Measurements from ENCODE around the gene NOTUM.

Gene NOTUM

DNA sequence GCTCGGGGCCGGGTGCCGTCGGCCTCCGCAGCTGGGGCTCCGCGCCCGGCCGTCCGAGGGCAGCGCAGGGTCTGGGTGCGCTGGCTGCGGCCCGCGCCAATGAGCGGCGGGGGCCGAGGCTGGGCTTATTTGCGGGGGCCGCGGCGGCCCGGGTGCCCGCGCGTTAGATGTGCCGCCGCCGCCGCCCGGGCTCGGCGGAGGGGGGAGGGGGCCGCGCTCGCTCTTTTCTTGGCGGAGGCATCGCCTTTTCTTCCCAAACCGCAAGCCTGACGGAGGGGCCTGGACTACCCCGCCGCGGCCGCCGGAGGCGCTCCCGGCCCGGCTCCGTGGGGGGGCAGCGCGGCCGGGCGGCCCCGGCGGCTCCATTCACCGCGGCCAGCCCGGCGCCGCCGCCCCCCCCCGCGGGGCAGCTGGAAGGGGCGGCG, at the start of gene NOTUM:
Gene NOTUM (minus strand): TSS at position 101 of the 425 bp plus-strand sequence. CDS start 278 bp downstream, outside the sequence.
- peak; percentile 30 for DNase-seq

DNA sequence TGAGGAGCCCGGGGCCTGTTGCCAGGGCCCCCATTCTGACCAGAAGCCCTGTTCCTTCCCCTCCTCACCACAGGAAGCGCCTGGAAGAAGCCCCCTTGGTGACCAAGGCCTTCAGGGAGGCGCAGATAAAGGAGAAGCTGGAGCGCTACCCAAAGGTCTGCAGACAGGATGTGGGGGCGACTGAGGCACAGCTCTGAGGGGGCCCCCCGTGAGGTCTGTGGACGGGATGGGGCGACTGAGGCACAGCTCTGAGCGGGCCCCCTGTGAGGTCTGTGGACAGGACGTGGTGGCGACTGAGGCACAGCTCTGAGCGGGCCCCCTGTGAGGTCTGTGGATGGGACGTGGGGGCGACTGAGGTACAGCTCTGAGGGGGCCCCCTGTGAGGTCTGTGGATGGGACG, 48.4 kb upstream of the NOTUM start:
- DNase-seq: no peak

DNA sequence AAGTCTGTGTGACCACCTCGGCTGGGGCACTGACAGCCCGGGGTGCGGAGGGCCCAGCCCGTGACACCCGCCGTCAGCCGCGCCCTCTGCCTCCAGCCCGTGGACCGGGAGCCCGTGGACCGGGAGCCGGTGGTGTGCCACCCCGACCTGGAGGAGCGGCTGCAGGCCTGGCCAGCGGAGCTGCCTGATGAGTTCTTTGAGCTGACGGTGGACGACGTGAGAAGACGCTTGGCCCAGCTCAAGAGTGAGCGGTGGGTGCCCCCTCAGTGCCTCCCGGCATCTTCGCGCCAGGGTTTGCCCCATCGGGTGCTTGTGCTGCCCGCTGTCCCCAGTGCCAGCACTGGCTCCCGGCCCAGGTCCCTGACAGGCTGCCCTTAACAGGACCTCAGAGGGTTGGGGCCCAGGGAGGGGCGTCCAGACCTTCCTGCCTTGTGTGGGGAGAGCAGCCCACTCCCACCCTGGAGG, 48.0 kb upstream of the NOTUM start:
- no peak for DNase-seq

DNA sequence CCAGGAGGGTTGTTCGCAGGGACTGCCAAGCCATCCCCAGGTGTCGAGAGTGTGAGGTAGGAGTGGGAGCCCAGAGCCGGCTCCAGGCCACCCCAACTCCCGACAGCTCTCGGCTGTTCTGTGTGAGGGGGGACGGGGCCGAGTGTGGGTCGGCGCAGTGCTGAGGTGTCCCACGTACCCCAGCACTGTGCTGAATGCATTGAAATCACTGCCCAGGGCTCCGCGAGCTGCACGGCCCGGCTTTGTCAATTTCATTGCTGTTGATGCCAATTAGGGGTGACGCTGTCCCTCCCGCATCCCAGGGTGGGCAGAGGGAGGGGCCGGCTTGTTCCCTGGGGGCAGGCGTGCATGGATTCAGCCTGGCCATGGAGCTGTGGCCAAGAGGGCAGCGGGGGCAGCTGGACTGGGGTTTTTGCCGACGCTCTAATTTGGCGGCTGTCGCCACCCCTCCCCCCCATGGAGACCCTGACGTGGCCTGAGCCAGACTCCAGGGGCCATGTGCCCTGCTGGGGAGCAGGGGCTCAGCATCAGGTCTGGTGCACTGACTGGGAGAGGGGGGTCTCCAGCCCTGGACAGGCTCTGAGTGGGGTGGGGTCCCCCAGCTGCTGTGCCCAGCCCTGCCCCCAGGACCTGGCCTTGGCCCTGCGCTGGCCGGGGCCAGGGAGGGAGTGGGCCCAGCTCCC, 47.4 kb upstream of the NOTUM start:
- no peak for DNase-seq

DNA sequence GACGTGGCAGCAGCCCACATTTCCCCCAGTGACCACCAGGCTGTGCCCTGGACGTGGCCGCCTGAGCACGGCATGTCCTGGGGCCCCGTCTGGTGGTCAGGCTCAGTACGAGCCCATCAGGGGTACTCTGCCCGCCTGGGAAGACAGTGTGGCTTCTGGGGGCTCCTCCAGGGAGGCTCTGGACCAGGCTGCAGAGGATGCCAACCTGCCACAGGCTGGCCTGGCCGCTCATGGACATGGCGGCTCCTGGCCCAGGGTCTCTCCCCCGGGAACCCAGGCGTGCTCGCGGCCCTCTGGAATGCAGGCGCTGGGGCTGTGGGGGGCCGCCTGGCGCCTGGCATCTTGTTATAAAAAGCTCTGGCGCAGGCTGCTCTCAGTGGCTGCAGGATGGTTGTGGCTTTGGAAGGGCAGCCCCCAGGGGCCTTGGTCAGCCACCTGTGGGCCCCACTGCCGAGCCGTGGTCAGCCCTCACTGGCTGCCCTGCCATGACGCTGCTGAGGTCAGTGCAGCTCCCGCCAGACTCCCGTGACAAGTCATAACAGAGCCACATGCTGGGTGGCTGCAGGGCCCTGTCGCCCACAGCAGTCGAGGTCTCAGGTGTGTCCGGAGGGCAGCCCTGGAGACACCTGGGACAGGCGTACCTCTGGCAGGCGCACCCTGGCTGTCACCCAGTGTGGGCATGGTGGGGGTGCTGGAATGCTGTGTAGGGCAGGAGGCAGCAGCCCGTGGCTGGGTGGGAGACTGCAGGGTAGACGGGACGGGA, 46.7 kb upstream of the NOTUM start:
- no peak for DNase-seq

DNA sequence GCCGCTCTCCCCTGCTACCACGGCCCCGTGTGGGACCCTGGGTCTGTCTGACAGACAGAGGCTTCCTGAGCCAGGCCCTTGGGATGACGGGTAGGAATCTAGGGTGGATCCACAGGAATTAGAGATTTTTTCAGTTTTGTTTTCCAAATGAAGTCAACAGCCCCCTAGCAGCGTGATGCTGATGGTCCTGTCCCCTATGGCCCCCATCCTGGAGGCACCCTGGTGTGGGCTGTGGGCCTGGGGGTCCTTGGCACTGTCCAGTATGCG, 46.2 kb upstream of the NOTUM start:
- no peak for DNase-seq

DNA sequence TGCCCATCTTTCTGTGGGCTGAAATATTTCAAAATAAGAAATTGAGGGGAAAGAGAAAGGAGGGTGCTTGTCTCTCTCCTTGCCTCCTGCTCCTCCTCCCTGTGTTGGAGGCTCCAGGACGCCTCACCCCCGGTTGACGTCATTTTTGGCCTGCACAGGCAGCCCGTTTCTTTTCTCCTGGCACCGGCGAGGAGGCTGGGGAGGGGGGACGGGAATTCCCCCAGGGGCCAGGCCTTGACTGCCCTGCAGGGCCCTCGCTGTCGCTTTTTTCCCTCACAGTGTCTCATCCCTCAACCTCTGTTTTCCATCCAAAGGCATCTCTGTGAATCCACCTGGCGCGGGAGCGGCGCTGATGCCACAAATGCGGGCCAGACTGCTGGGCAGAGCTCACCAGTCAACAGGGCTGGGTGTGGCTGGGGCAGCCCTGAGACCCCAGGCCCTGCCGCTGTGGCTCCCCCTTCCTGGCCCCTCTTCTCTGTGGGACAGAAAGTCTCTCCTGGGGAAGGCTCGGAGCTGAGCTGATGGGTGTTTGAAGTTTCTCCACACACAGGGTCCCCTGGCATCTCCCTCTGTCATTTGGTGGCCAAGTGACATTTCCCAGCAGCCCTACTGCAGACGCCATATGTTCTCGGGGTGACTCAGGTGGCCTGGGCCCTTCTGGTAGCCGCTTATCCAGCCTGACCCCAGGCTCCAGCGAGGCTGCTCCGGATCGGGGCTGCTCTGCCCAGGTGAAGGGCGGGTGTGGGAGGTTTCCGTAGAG, 45.7 kb upstream of the NOTUM start:
- DNase-seq: no peak

DNA sequence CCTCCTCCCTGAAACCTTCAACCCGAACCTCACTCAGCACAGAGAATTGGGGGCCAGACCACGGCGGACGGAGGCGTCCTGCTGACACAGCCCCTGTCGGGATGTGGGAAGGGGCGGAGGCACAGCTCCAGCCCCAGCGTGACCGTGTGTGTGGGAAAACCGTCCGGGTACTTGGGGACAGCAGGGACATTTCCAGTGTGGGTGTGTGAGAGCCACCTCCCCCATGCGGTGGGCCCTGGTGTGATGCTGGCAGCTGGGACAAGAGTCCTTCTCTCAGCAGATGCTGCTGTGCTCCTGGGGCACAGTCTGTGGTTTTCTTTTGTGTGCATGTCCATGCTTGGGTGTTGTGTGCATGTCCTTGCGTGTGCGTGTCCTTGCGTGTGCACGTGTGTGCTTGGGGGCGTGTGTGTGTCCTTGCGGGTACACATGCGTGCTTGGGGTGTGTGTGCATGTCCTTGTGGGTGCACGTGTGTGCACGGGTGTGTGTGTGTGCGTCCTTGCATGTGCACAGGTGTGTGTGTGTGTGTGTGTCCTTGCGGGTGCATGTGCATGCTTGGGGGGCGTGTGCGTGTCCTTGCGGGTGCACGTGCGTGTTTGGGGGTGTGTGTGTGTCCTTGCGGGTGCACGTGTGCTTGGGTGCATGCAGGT, 44.8 kb upstream of the NOTUM start:
- no peak for DNase-seq

DNA sequence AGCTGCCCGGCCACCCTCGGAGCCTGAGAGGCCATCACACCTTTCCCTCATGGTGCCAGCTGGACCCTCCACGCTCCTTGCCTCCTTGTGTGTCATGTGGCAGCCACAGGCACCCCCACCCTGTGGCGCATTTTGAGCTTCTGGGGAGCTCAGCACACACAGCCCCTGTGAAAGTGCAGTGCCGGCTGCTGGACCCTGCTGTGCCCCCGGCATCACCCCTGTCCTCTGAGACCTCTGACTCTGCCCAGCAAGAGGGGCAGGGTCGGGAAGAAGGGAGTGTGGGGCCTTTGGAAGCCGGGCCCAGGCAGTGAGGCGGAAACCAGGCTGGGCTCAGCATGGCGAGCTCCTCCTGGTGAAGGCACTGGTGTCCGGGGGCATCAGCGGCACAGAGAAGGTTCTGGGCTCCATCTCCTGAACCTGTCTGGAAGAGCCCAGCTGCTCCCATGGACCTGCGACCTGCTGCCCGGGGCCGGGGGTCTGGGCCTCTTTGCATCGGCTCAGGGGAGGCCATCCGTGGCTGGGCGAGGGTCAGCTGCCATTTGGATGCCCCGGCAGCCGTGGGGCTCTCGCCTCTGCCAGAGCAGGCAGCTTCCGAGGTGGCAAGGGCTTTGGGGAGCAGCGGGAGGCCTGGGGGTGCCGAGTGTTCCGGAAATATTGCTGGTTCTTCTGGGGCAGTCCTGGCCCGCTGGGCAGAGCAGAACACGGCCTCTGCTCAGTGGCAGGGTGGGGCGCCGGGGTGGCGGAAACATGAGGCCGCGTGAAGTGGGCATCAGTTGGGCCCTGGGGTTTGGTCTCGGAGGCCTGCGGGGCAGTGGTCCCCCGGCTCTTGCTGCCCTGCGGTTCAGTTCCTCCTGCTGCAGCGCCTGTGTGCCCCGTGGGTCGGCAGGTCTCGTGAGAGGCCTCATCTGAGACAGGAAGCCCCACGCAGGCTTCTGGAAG, 43.8 kb upstream of the NOTUM start:
- DNase-seq: no peak

DNA sequence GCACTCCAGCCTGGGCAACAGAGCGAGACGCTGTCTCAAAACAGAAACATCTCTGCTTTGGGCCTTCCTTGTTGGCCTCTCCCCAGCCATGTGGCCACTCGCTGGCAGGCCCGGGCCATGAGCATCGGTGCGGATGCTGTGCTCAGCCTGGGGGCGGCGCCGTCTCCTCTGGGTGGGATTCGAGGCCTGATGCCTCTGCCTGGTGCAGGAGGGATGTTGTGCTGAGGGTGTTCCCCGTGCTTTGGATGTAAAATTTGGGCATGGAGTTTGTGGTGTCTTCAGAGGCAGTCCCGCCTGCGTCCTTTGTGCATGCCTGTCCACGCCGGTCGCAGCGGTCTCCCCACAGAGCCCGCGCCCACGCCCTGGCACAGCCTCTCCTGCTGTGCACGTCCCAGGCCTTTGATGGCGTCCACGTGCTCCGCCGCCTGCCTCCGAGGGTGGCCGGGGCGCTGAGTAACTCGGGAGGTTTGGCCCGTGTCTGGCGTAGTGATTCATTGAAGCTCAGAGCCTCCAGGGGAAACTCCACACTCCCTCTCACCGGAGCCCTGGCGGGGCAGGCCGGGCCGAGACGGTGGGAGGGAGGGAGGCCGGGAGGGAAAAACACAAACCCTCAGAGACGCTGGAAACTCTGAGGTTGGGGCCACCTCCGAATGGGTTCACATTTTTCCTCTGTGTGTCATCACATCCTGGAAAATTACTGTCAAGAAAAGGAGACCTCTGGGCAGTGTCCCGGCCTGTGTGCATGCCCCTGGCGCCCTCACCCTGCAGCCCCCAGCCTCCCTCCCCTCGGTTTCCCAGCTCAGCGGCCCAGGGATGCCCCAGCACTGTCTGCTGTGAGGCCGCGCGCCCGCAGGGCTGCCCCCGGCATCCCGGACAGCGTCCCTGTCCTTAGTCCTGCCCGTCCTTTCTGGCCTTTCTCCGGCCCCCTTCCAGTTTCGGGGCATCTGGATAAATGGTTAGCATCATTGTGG, 42.7 kb upstream of the NOTUM start:
- no peak for DNase-seq

DNA sequence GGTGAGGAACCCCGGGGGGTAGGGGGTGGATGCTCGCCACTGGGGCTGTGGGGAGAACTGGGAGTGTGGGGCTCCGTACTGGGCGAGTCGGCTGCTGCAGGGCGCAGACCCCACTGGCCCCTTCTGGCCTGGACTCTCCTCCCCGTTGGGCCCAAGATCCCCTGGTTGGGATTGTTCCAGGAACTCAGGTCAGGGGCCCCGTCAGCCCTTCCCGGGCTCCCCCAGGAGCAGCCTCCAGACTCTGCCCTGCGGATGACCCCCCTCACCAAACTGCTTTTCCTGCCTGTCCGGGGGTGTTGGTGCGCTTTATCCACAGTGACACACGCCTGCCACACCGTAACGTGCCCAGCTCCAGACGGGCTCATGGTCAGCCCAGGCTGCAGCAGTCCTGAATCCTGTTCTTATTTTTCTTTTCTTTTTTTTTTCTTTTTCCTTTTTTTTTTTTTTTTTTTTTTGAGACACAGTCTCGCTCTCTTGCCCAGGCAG, 40.6 kb upstream of the NOTUM start:
- DNase-seq: no peak

DNA sequence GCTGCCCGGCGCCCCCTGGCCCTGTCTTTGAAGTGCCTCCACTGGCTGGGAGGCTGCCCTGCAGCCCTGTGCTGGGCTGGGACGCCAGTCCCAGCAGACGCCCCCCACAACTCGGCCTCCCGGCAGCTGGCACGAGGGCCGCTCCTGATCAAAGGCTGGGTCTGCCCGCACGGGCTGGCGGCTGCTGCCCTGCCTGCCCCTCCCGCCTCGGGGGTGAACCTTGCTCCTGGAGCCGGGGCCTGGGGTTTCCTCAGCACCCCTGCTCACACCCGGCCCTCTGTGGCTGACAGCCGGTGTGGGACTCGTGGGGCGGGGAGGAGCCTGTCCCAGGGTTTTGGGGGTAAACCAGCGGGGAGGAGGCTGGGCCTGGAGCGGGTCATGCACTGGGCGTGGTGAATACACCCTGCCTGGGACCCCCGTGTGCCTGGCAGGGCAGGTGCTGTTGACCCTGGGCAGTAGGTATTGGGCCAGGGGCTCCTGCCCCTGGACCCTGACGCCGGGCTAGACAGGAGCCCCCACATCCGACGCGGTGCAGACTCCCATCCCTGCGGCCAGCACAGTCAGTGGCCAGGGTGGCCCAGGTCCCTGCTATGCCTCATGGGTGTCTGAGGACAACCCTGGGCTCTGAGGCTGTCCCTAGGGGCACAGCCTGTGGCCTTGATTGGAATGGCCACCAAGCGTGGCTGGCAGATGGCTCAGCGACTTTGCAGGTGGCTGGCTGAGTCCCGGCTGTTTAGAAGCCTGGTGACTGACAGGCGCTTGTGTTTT, 40.0 kb upstream of the NOTUM start:
- DNase-seq: no peak

DNA sequence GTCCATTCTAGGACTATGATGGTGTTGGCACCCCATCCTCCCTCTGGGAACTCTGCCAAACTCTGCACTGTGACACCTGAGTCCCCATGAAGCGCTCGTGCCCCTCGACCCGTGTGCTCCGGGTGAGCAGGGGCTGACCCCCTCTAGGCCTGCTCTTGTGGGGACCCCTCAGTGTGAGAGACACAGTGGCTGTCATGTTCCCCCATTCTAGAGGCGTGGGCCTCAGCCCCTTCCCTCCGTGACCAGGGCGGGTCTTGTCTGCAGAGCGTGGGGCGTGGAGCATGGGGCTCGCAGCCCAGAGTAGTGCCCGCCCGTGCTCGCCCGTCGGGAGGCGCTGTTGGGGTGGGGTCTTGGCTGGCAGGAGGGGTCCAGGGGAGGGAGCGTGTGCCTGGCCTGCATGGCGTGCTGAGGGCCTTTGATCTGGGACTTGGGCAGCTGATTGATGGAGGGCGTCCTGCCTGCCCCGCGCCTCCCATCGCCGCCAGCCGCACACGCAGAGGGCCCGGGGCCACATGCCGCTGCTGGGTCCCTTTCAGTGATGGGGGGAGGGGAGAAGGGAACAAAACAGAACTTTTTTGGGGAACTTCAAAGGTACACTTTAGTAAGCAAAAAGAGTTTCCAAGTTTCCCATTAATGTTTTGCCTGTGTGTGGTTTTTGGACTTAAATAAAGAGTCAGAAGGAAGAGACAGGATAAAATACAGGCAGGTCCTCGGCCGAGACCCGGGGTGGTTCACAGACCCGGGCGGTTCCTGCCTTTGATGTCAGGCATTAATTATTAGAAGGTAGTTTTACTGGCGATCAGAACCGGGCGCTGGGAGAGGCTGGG, 39.2 kb upstream of the NOTUM start:
- no peak for DNase-seq

DNA sequence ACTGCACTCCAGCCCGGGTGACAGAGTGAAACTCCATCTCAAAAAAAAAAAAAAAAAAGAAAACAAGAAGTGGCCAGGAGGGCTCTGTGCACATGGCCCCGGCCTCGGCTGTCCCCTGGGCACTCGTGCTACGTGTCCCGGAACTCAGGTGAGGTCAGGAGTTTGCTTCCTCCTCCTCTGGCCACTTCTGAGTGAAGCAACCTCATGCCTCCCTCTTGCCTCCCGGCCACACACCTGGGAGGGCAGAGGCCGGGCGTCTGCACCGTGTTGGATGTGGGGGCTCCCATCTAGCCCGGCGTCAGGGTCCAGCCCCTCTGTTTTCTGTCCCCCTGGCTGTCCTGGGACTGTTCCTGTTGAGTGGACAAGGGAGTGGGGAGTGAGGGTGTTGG, 38.6 kb upstream of the NOTUM start:
- no peak for DNase-seq

DNA sequence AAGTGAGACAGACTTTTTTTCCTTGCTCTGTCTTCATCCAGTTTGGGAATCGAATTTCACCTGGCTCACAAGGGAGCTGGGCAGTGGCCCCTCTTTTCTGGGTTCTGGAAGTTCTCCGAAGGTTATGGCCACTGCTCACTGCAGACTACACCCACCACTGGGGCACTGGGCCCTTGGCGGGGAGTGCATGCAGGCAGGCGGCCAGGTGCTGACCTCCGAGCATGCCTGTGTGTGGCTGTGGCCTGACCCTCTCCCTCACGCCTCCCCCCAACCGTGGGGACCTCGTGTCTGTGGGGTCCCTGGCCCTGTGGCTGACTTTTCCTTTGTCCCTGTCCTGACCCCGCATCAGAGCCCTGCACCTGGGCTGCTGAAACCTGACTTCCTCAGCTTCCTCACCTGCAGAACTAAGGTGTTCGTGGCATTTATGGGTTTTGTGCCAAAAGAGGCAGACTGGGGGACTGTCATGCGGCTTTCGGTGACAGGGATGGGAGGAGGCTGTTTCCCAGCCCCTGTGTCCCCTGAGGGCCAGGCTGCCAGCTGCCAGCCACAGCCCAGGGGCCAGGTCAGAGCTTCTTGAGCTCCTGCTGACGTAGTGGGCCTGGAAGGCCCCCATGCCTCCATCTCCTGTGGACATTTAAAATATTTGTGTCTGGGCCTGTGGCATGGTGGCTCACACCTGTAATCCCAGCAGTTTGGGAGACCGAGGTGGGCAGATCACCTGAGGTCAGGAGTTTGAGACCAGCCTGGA, 37.9 kb upstream of the NOTUM start:
- DNase-seq: no peak

DNA sequence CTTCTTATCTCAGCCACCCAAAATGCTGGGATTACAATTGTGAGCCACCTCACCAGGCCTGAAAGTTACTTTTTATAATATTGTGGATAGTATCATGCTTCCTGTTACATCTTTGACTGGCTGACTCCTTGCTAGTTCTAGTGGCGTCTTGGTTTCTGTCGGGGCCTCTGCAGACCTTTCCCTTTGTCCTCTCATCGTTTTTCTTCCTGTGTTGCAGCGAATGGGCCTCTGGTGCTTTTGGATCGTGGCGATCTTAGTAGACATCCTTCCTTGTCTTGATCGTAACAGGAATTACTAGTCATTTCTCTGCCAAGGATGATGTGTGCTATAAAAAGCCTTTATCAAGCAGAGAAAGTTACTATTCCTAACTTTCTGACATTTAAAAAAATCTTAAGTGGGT, 37.2 kb upstream of the NOTUM start:
- no peak for DNase-seq

DNA sequence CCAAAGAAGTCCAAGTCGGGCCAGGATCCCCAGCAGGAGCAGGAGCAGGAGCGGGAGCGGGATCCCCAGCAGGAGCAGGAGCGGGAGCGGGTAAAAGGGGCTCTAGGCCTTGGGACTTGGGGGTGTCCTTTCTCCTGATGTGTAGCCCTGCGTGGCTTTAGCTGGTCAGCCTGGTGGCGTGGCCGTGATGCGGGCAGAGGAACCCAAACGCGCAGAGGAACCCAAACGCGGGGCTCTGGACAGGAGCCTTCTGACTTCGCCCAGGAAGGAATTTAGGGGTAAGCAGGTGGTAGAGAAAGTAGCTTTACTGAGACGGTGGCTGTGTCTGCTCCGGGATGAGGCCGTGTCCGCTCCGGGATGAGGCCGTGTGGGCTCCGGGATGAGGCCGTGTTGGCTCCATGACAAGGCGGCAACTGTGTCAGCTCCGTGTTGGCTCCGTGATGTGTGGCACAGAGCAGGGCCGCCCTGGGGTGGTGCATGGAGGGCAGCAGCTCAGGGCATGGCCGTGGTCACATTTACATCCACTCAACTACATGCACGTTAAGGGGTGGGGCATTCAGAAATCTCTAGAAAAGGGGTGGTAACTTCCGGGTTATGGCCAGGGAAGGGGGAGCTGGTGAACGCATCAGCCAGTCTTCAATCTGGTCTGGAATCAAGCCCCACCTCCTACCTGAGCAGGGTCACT, 35.9 kb upstream of the NOTUM start:
- DNase-seq: no peak

DNA sequence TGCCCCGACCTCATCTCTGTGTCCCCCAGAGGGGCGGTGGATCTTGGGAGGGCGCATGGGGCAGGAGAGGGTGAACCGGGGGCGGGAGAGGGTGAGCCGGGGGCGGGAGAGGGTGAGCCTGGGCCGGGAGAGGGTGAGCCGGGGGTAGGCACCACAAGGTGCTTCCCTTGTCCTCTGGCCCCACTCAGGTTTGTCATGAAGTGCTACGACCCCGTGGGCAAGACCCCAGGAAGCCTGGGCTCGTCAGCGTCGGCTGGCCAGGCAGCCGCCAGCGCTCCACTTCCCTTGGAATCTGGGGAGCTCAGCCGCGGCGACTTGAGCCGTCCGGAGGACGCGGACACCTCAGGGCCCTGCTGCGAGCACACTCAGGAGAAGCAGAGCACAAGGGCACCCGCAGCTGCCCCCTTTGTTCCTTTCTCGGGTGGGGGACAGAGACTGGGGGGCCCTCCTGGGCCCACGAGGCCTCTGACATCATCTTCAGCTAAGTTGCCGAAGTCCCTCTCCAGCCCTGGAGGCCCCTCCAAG, 35.3 kb upstream of the NOTUM start:
- no peak for DNase-seq
